Lower leg skin (tissue), 4 donors: ENCODE measurements around the gene CDH13. TPM values are rescaled to one million over a fixed set of nuclear protein-coding genes. Genes with fewer than 3 reads are reported as not detected.

Experiments used
- DNase-seq, 2 donors: peaks; one replicate each; pipeline ENCODE4 v3.0.0-alpha.2; 2019; ENCODE audit warnings: low spot score in 2 of 2
- H3K4me3 ChIP-seq: fragments of 200-600 bp; sonication (generic); 2 replicates; pipeline ENCODE4 v1.5.1; 2017; ENCODE audit warnings: mild to moderate bottlenecking, low read depth; ENCODE audit not compliant: poor library complexity, severe bottlenecking
- POLR2A ChIP-seq, 2 donors: fragments of 450-650 bp; IDR thresholded peaks; one replicate each; pipeline ENCODE4 v1.6.1; 2016 to 2017; ENCODE audit warnings: antibody characterized with exemption in 2 of 2, mild to moderate bottlenecking in 1 of 2, moderate library complexity in 1 of 2
- WGBS, 2 donors: methylation state at CpG; one replicate each; pipeline ENCODE4 v1.1.5; 2018; 5-methylcytosine and 5-hydroxymethylcytosine counted together
- intact Hi-C: fragments of 100-400 bp; cut with DNase I; formaldehyde crosslinking; loops from one replicate; pipeline ENCODE4 v1.15.0; 2023; ENCODE audit warnings: low total_unique reads
- total RNA-seq, 4 donors: library from RNA; depleted of rRNA; stranded (reverse); fragments of >200 nt; gene quantifications; one replicate each; pipeline ENCODE4 v1.1.0, GENCODE V29; 2016
- TF ChIP-seq, protein P1 (sequence below), 3 donors: fragments of 450-650 bp; IDR thresholded peaks; one replicate each; pipeline ENCODE4 v1.5.1; 2016; ENCODE audit warnings: antibody characterized with exemption in 3 of 3, mild to moderate bottlenecking in 3 of 3, moderate library complexity in 2 of 3

The CDH13 gene
- total RNA-seq, 4 donors from 2014 or later, result 102 to 246 (median 155) TPM

DNA sequence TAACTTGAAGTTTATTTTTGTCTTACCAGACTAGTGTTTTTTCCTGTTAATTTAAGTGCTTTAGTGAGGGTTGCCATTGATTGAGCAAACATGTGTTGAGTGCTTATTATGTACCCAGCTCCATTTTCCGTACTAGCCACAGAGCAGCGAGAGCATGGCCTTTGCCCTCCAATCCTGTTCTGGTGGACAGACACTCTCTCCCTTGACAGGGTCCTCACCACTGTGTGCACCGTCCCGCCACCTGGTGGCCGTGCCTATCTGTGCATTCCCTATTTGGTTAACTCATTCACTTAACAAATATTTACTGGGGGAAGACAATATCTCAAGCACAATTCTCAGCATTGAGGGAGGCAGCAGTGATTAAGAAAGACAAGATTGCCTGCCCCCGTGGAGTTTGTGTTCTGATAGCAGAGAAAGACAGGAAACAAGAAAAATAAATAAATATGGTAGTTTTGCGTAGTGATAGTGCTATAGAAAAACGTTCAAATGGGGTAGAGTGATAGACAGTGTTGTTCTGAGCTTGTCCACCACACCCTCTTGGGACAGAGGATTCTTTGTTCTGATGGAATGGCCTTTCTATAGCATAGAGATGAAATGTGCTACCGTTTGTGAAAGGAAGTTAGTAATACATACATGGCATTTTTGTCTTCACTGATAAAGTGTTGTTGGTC lies 13.0 kb downstream of the CDH13 start:
- no peak overlapping the region for H3K4me3 ChIP-seq
- no peak for TF ChIP-seq POLR2A (IDR thresholded peaks at IDR 0.05)
- TF ChIP-seq, protein P1, sequence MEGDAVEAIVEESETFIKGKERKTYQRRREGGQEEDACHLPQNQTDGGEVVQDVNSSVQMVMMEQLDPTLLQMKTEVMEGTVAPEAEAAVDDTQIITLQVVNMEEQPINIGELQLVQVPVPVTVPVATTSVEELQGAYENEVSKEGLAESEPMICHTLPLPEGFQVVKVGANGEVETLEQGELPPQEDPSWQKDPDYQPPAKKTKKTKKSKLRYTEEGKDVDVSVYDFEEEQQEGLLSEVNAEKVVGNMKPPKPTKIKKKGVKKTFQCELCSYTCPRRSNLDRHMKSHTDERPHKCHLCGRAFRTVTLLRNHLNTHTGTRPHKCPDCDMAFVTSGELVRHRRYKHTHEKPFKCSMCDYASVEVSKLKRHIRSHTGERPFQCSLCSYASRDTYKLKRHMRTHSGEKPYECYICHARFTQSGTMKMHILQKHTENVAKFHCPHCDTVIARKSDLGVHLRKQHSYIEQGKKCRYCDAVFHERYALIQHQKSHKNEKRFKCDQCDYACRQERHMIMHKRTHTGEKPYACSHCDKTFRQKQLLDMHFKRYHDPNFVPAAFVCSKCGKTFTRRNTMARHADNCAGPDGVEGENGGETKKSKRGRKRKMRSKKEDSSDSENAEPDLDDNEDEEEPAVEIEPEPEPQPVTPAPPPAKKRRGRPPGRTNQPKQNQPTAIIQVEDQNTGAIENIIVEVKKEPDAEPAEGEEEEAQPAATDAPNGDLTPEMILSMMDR (IDR thresholded peaks at IDR 0.05), result no peak
- 50 to 52% methylated on average over 9 of the region's 9 CpGs for WGBS, 2 donors
- DNase-seq, result no peak
- intact Hi-C loops, result no loop called here

DNA sequence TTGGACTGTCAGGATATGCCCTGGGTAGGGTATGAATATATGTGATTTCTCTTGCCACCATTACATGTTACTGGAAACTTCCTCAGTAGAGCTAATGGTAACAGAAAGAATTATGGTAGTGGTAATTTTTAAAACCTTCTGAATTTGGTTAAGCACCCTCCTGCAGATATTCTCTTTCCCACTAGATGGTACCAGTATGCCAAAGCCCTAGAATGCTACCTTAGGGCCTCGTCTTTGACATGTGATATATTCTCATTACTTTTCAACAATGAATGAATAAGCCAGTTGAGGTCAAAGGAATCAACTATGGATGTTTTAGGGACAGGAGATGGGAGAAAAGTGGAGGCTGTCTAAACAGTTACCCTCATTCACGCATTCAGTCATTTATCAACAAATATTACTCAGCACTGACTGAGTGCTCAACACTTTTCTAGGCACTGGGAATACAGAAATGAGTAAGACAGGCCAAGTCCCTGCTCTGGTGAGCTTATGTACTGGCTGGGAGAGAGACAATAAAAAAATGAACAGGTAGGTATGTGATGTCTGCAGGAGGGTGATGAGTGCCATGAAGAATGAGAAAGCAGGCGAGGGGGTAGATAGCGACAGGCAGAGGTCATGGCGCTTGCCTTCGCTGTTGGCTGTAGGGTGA lies 14.7 kb downstream of the CDH13 start:
- H3K4me3 ChIP-seq, result no peak overlapping the region
- no peak for DNase-seq
- intact Hi-C loops, result no loop called here
- TF ChIP-seq, protein P1 (IDR thresholded peaks at IDR 0.05), result no peak
- TF ChIP-seq POLR2A (IDR thresholded peaks at IDR 0.05), result no peak
- WGBS, 2 donors, result 88 to 90% methylated on average over 6 of the region's 6 CpGs

DNA sequence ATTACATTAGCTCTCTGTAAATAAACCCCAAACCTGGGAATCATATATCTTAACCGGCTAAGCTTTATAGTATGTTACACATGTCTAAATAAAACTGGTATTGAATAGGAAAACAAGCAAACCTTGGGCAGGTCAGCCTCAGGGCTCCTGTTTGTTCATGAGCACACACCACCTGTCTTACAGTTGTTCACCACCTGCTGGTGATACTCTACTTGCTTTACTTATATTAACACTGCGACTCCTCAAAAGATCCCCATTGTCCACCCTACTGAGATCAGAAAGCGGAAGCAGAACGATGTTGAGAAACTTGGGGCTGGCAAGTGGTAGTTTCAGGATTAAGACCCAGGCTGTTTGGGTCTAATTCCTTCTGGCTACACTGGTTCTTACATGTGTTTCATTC lies 16.4 kb downstream of the CDH13 start:
- WGBS, 2 donors, result 90% methylated on average over 4 of the region's 4 CpGs
- DNase-seq, result no peak
- TF ChIP-seq POLR2A (IDR thresholded peaks at IDR 0.05), result no peak
- TF ChIP-seq, protein P1 (IDR thresholded peaks at IDR 0.05), result no peak
- H3K4me3 ChIP-seq, result no peak overlapping the region
- intact Hi-C loops, result no loop called here

DNA sequence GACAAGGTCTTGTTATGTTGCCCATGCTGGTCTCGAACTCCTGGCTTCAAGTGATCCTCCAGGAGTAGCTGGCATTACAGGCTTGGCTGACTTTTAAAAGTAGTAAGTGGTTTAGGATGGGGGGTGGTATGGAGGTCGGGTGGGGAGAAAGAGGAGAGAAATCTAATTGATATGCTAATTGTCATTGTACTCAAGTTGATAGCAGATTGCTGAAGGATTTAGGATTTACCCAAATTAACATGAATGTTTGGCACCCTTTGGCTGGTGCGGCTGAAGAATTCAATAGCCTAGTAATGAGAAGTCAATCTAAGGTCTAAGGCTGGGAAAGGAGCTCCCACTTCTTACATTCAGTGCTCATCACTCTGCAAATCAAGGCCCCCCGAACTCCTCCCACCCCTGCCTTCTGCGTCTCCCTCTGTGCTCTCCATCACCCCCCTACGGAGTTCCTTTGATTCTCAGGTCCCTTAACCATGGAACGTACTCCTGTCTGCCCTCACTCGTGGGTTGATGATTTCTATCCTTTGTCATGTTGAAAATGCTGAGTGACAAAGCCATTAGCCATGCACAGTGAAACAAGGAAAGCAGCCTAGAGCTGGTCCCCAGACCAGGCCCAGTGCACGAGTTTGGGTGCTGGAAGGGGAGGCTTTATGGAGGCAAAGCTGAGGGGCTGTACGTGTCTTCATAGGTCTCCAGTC lies 17.3 kb downstream of the CDH13 start:
- TF ChIP-seq, protein P1 (IDR thresholded peaks at IDR 0.05), result no peak
- TF ChIP-seq POLR2A (IDR thresholded peaks at IDR 0.05), result no peak
- WGBS, 2 donors, result 77 to 80% methylated on average over 10 of the region's 10 CpGs

DNA sequence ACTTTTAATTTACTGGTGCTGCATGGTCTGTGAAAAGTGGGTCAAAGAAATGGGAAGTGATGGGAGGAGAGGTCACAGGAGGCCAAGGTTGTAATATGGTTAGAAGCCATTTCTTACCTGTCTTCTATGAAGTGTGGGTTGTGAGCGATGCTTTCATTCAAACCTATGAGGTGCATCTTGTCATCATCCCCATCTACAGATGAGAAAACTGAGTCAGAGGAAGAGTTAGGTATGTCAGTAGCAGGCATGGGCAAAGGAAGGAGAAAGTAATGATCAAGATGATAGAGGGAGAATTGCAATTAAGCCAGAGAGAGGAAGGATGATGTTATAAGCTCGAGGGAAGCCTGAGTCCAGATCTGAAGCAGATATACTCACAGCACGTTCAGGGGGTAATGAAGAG lies 19.7 kb downstream of the CDH13 start:
- no peak overlapping the region for H3K4me3 ChIP-seq
- DNase-seq, result no peak
- 83 to 85% methylated on average over 3 of the region's 3 CpGs for WGBS, 2 donors
- intact Hi-C loops, result no loop called here
- TF ChIP-seq, protein P1 (IDR thresholded peaks at IDR 0.05), result no peak
- no peak for TF ChIP-seq POLR2A (IDR thresholded peaks at IDR 0.05)

More for the DNA sequence above, 17.3 kb downstream of the CDH13 start:
- DNase-seq, result no peak
- intact Hi-C loops, result no loop called here
- H3K4me3 ChIP-seq, result no peak overlapping the region
